Neural progenitor cell (in vitro differentiated cells): ENCODE data around the gene CPD. TPM values are rescaled to one million over a fixed set of nuclear protein-coding genes. Genes with fewer than 3 reads are reported as not detected.

Experiments
- DNase-seq: peaks from one replicate; pipeline ENCODE4 v3.0.0-alpha.2; 2016; ENCODE audit warnings: low spot score
- H2AFZ ChIP-seq: fragments of 200-600 bp; sonication (generic); replicated peaks from 2 replicates; pipeline ENCODE4 v1.6.1; 2016; ENCODE audit warnings: antibody characterized with exemption
- H3F3A ChIP-seq: fragments of 200-600 bp; sonication (generic); 2 replicates; pipeline ENCODE4 v1.6.1; 2016; ENCODE audit warnings: antibody characterized with exemption, low read depth
- H3K27ac ChIP-seq: fragments of 200-600 bp; sonication (generic); 2 replicates; pipeline ENCODE4 v1.5.1; 2016; ENCODE audit warnings: mild to moderate bottlenecking
- H3K27me3 ChIP-seq: fragments of 200-600 bp; sonication (generic); 2 replicates; pipeline ENCODE4 v1.6.1; 2016; ENCODE audit warnings: mild to moderate bottlenecking, moderate library complexity
- H3K36me3 ChIP-seq: fragments of 200-600 bp; sonication (generic); 2 replicates; pipeline ENCODE4 v1.5.1; 2016
- H3K4me1 ChIP-seq: fragments of 200-600 bp; sonication (generic); 2 replicates; pipeline ENCODE4 v1.6.1; 2016; ENCODE audit warnings: mixed run types
- H3K4me2 ChIP-seq: fragments of 200-600 bp; sonication (generic); 2 replicates; pipeline ENCODE4 v1.6.1; 2016
- H3K4me3 ChIP-seq: fragments of 200-600 bp; sonication (generic); 2 replicates; pipeline ENCODE4 v1.5.1; 2016
- H3K79me2 ChIP-seq: fragments of 200-600 bp; sonication (generic); 2 replicates; pipeline ENCODE4 v1.6.1; 2016; ENCODE audit warnings: low read depth
- H3K9ac ChIP-seq: fragments of 200-600 bp; sonication (generic); 2 replicates; pipeline ENCODE4 v1.6.1; 2016
- H3K9me3 ChIP-seq: fragments of 200-600 bp; sonication (generic); 2 replicates; pipeline ENCODE4 v1.5.1; 2016; ENCODE audit warnings: low read depth
- H4K20me1 ChIP-seq: fragments of 200-600 bp; sonication (generic); 2 replicates; pipeline ENCODE4 v1.6.1; 2016; ENCODE audit warnings: low read depth
- H3K27ac Mint-ChIP-seq: 3 replicates; pipeline ENCODE4 v1.8.0; 2021; ENCODE audit warnings: mixed read lengths
- H3K27me3 Mint-ChIP-seq: 2 replicates; pipeline ENCODE4 v1.8.0; 2022; ENCODE audit warnings: low read depth, mild to moderate bottlenecking, inconsistent platforms, moderate library complexity, mixed read lengths; ENCODE audit not compliant: insufficient read depth
- H3K36me3 Mint-ChIP-seq: 3 replicates; pipeline ENCODE4 v1.8.0; 2021; ENCODE audit warnings: mixed read lengths
- H3K4me1 Mint-ChIP-seq: 3 replicates; pipeline ENCODE4 v1.8.0; 2021; ENCODE audit warnings: mixed read lengths
- H3K4me3 Mint-ChIP-seq: 3 replicates; pipeline ENCODE4 v1.8.0; 2021; ENCODE audit warnings: mild to moderate bottlenecking, moderate library complexity, mixed read lengths
- H3K9me3 Mint-ChIP-seq: 3 replicates; pipeline ENCODE4 v1.8.0; 2020; ENCODE audit warnings: mixed read lengths
- CTCF ChIP-seq: fragments of 200-600 bp; sonication (generic); IDR thresholded peaks from 2 replicates; pipeline ENCODE4 v1.5.1; 2017; ENCODE audit warnings: antibody characterized with exemption, mild to moderate bottlenecking
- EZH2 ChIP-seq: fragments of 200-600 bp; sonication (generic); IDR thresholded peaks from 2 replicates; pipeline ENCODE4 v1.6.1; 2017; ENCODE audit warnings: antibody characterized with exemption, mild to moderate bottlenecking, moderate library complexity
- EZH2phosphoT487 ChIP-seq: fragments of 200-600 bp; sonication (generic); IDR thresholded peaks from 2 replicates; pipeline ENCODE4 v1.6.1; 2017; ENCODE audit warnings: antibody characterized with exemption
- total RNA-seq: library from RNA; depleted of rRNA; stranded (reverse); fragments of >200 nt; gene quantifications from 2 replicates; pipeline ENCODE4 v1.2.3, GENCODE V29; 2015; ENCODE audit warnings: low replicate concordance

CPD gene
- total RNA-seq, 1 donor from 2014 or later, result 70.8 TPM

GRCh38 chr17:30372755-30373154 is 6.0 kb upstream of the CPD start:
- Histone ChIP-seq H3K4me1 (peaks cover 24% of the 10 kb centered on the region), H3K27ac (no peak overlapping the region), H3K27me3 (peaks cover 9% of the 10 kb centered on the region), H4K20me1 (no peaks in the 10 kb centered on the region), H3K9me3 (no peaks in the 10 kb centered on the region), H3K9ac (no peak overlapping the region), H3F3A (peaks cover 15% of the 10 kb centered on the region), H3K4me3 (no peak overlapping the region), H2AFZ (no peak overlapping the region), H3K4me2 (no peak overlapping the region), H3K79me2 (no peaks in the 10 kb centered on the region), H3K36me3 (no peaks in the 10 kb centered on the region)
- no peak for DNase-seq
- TF ChIP-seq EZH2 (no peak), EZH2phosphoT487 (no peak), CTCF (no peak)
- H3K9me3 Mint-ChIP-seq, result no peaks in the 10 kb centered on the region
- H3K36me3 Mint-ChIP-seq, result no peaks in the 10 kb centered on the region
- H3K4me3 Mint-ChIP-seq, result no peak overlapping the region
- peaks cover 15% of the 10 kb centered on the region for H3K27me3 Mint-ChIP-seq
- peaks cover 23% of the 10 kb centered on the region for H3K4me1 Mint-ChIP-seq
- H3K27ac Mint-ChIP-seq, result no peak overlapping the region

- no peak overlapping the region for H3K27ac Mint-ChIP-seq
- H3K79me2 ChIP-seq, result peaks cover 16% of the 10 kb centered on the region
- no peak for DNase-seq
- no peak overlapping the region for H2AFZ ChIP-seq
- peaks cover 29% of the 10 kb centered on the region for H3K27me3 ChIP-seq
- H3K4me3 Mint-ChIP-seq, result no peak overlapping the region
- no peaks in the 10 kb centered on the region for H3K9me3 ChIP-seq
- no peak overlapping the region for H3K9ac ChIP-seq
- H3K36me3 Mint-ChIP-seq, result no peaks in the 10 kb centered on the region
- no peaks in the 10 kb centered on the region for H3K9me3 Mint-ChIP-seq
- no peaks in the 10 kb centered on the region for H3K36me3 ChIP-seq
- no peak overlapping the region for H3K4me3 ChIP-seq
- H3K27ac ChIP-seq, result no peak overlapping the region
- peaks cover 17% of the 10 kb centered on the region for H3F3A ChIP-seq
- H3K4me1 ChIP-seq, result peaks cover 24% of the 10 kb centered on the region
- peaks cover 15% of the 10 kb centered on the region for H4K20me1 ChIP-seq
- peaks cover 14% of the 10 kb centered on the region for H3K27me3 Mint-ChIP-seq
- H3K4me1 Mint-ChIP-seq, result peaks cover 26% of the 10 kb centered on the region
- no peak overlapping the region for H3K4me2 ChIP-seq
- TF ChIP-seq CTCF (no peak), EZH2phosphoT487 (no peak), EZH2 (no peak)
These were observed 3.1 kb upstream of the CPD start for GRCh38 chr17:30375661-30376060.

GRCh38 chr17:30376621-30377452 is 1.9 kb upstream of the CPD start:
- Histone ChIP-seq H3K4me3 (no peak overlapping the region), H2AFZ (peak overlapping the region; percentile 63)

More at GRCh38 chr17:30376621-30377452, 1.9 kb upstream of the CPD start:
- H3K9ac ChIP-seq, result no peak overlapping the region
- peak overlapping the region; percentile 16 for H3K4me2 ChIP-seq
- peaks cover 27% of the 10 kb centered on the region for H4K20me1 ChIP-seq
- no peak overlapping the region for H3K27ac ChIP-seq
- no peak for TF ChIP-seq EZH2phosphoT487
- TF ChIP-seq CTCF, result no peak
- Mint-ChIP-seq H3K4me3 (peak overlapping the region; percentile 28), H3K27ac (peak overlapping the region; percentile 26), H3K9me3 (no peaks in the 10 kb centered on the region), H3K27me3 (peaks cover 14% of the 10 kb centered on the region), H3K36me3 (no peaks in the 10 kb centered on the region), H3K4me1 (peaks cover 34% of the 10 kb centered on the region)
- H3K4me1 ChIP-seq, result peaks cover 36% of the 10 kb centered on the region
- peaks cover 17% of the 10 kb centered on the region for H3F3A ChIP-seq
- H3K27me3 ChIP-seq, result peaks cover 29% of the 10 kb centered on the region
- H3K36me3 ChIP-seq, result no peaks in the 10 kb centered on the region
- DNase-seq, result no peak
- peaks cover 27% of the 10 kb centered on the region for H3K79me2 ChIP-seq
- no peaks in the 10 kb centered on the region for H3K9me3 ChIP-seq
